HepG2 (cell line): Measurements from ENCODE around the gene ACAP3. TPM values are rescaled to one million over a fixed set of nuclear protein-coding genes. Genes with fewer than 3 reads are reported as not detected.

Source experiments
- ATM ChIP-seq: fragments of 450-650 bp; IDR thresholded peaks from 2 replicates; pipeline ENCODE4 v1.7.1; 2017; ENCODE audit warnings: mild to moderate bottlenecking, borderline replicate concordance
- FOSL2 ChIP-seq: sonication (generic); formaldehyde crosslinking; IDR thresholded peaks from 2 replicates; pipeline ENCODE4 v1.4.0; 2020; ENCODE audit warnings: missing genetic modification reagents
- NCOA5 ChIP-seq: sonication (generic); formaldehyde crosslinking; IDR thresholded peaks from 2 replicates; pipeline ENCODE4 v1.4.0; 2020; ENCODE audit warnings: missing genetic modification reagents
- NFAT5 ChIP-seq: sonication (generic); formaldehyde crosslinking; IDR thresholded peaks from 2 replicates; pipeline ENCODE4 v1.4.0; 2020; ENCODE audit warnings: missing genetic modification reagents
- PCBP1 ChIP-seq: fragments of 200-400 bp; formaldehyde crosslinking; IDR thresholded peaks from 2 replicates; pipeline ENCODE4 v1.6.1; 2017; ENCODE audit warnings: mild to moderate bottlenecking, low read depth, low read length, borderline replicate concordance
- POLR2A ChIP-seq, 2 experiments: IDR thresholded peaks; 2 replicates each; pipeline ENCODE4 v1.6.1; 2011; ENCODE audit warnings: low read depth in 2 of 2, low read length in 2 of 2, mild to moderate bottlenecking in 1 of 2, moderate library complexity in 1 of 2; ENCODE audit not compliant: insufficient read depth in 1 of 2
- STAG1 ChIP-seq: sonication (generic); formaldehyde crosslinking; IDR thresholded peaks from 2 replicates; pipeline ENCODE4 v1.4.0; 2020; ENCODE audit warnings: missing genetic modification reagents
- U2AF2 ChIP-seq: fragments of 200-400 bp; formaldehyde crosslinking; IDR thresholded peaks from 2 replicates; pipeline ENCODE4 v1.6.1; 2017; ENCODE audit warnings: low read depth, mild to moderate bottlenecking, low read length
- ZBTB33 ChIP-seq: sonication (generic); formaldehyde crosslinking; IDR thresholded peaks from 2 replicates; pipeline ENCODE4 v1.4.0; 2020; ENCODE audit warnings: missing genetic modification reagents
- ZNF589 ChIP-seq: sonication (generic); formaldehyde crosslinking; conservative IDR thresholded peaks from 2 replicates; pipeline ENCODE4 v1.8.0; 2022; ENCODE audit warnings: mild to moderate bottlenecking, moderate library complexity, missing genetic modification reagents
- ZNF780A ChIP-seq: sonication (generic); formaldehyde crosslinking; IDR thresholded peaks from 2 replicates; pipeline ENCODE4 v1.8.0; 2022; ENCODE audit warnings: mild to moderate bottlenecking, missing genetic modification reagents, moderate library complexity
- ZNF790 ChIP-seq: sonication (generic); formaldehyde crosslinking; IDR thresholded peaks from 2 replicates; pipeline ENCODE4 v1.8.0; 2022; ENCODE audit warnings: missing genetic modification reagents, mild to moderate bottlenecking, borderline replicate concordance
- polyA plus RNA-seq, 8 experiments: library from polyadenylated mRNA; depleted of rRNA in 3 of 8; stranded (reverse) in 7 of 8; unstranded in 1 of 8; fragments of >200 nt; fragmentation: Illumina TruSeq in 4 of 8; extraction: Trizol in 4 of 8; gene quantifications; 2 replicates each; pipeline versions ENCODE4 v1.2.1 to v1.2.3, GENCODE V29; 2011 to 2016; ENCODE audit warnings: low read depth in 4 of 8, missing spikeins in 1 of 8, mixed read lengths in 1 of 8; ENCODE audit not compliant: insufficient read depth in 1 of 8
- total RNA-seq, 5 experiments: library from RNA; depleted of rRNA; stranded (reverse); fragments of >200 nt; fragmentation: Illumina TruSeq; extraction: Trizol; gene quantifications; 2 replicates each; pipeline ENCODE4 v1.2.3, GENCODE V29; 2016; ENCODE audit warnings: low read depth in 1 of 5
- TF ChIP-seq, protein P1 (sequence below), 2 experiments: fragments of 450-650 bp in 1 of 2; sonication (generic) in 1 of 2; formaldehyde crosslinking in 1 of 2; IDR thresholded peaks; 2 replicates each; pipeline versions ENCODE4 v1.6.1 to v1.8.0; 2016 to 2022; ENCODE audit warnings: antibody characterized with exemption in 1 of 2, mild to moderate bottlenecking in 1 of 2, missing genetic modification reagents in 1 of 2

Gene ACAP3
- total and polyA plus RNA-seq, 2 of the 13 experiments (the other 11 are each of a cell fraction or from before 2014, with no cell fraction given): 29.4 to 50.8 TPM

- TF ChIP-seq ZBTB33 (CRISPR knock-in tag): peak; percentile 77
- no peak for TF ChIP-seq PCBP1
- peak; percentile 61 for TF ChIP-seq STAG1 (CRISPR knock-in tag)
- no peak for TF ChIP-seq ZNF790 (CRISPR knock-in tag)
- no peak for TF ChIP-seq ZNF780A
- no peak for TF ChIP-seq U2AF2
- TF ChIP-seq FOSL2 (CRISPR knock-in tag): peak; percentile 82
- TF ChIP-seq, protein P1, sequence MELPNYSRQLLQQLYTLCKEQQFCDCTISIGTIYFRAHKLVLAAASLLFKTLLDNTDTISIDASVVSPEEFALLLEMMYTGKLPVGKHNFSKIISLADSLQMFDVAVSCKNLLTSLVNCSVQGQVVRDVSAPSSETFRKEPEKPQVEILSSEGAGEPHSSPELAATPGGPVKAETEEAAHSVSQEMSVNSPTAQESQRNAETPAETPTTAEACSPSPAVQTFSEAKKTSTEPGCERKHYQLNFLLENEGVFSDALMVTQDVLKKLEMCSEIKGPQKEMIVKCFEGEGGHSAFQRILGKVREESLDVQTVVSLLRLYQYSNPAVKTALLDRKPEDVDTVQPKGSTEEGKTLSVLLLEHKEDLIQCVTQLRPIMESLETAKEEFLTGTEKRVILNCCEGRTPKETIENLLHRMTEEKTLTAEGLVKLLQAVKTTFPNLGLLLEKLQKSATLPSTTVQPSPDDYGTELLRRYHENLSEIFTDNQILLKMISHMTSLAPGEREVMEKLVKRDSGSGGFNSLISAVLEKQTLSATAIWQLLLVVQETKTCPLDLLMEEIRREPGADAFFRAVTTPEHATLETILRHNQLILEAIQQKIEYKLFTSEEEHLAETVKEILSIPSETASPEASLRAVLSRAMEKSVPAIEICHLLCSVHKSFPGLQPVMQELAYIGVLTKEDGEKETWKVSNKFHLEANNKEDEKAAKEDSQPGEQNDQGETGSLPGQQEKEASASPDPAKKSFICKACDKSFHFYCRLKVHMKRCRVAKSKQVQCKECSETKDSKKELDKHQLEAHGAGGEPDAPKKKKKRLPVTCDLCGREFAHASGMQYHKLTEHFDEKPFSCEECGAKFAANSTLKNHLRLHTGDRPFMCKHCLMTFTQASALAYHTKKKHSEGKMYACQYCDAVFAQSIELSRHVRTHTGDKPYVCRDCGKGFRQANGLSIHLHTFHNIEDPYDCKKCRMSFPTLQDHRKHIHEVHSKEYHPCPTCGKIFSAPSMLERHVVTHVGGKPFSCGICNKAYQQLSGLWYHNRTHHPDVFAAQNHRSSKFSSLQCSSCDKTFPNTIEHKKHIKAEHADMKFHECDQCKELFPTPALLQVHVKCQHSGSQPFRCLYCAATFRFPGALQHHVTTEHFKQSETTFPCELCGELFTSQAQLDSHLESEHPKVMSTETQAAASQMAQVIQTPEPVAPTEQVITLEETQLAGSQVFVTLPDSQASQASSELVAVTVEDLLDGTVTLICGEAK (IDR thresholded peaks at IDR 0.05): no peak
- TF ChIP-seq, protein P1 (CRISPR knock-in tag; IDR thresholded peaks at IDR 0.05): no peak
- TF ChIP-seq NCOA5 (CRISPR knock-in tag): no peak
- TF ChIP-seq ZNF589 (CRISPR knock-in tag): no peak
- TF ChIP-seq NFAT5 (CRISPR knock-in tag): 0 out of 2 replicates have a peak, but pooled peaks have one; percentile 11
- TF ChIP-seq ATM: no peak
- TF ChIP-seq POLR2A (IDR thresholded peaks at IDR 0.05; ENCODE audit: insufficient read depth in 1 of 2, low read depth in 2 of 2, low read length in 2 of 2): no peak
Measured at GRCh38 chr1:1344655-1345361, 37.1 kb upstream of the ACAP3 start (continued).
